Parathyroid adenoma (tissue), 2 donors: ENCODE results near the gene CEND1.

Source experiments
- H2AFZ ChIP-seq: fragments of 300-600 bp; sonication (generic); one replicate; pipeline ENCODE4 v1.7.0; 2017; ENCODE audit warnings: antibody characterized with exemption, mild to moderate bottlenecking
- H3K27ac ChIP-seq: fragments of 300-600 bp; sonication (generic); one replicate; pipeline ENCODE4 v1.7.0; 2017
- H3K27me3 ChIP-seq: fragments of 300-600 bp; sonication (generic); one replicate; pipeline ENCODE4 v1.7.0; 2017; ENCODE audit warnings: low read length; ENCODE audit not compliant: control insufficient read depth, insufficient read depth
- H3K36me3 ChIP-seq: fragments of 300-600 bp; sonication (generic); one replicate; pipeline ENCODE4 v1.7.0; 2017; ENCODE audit warnings: low read length; ENCODE audit not compliant: control insufficient read depth, insufficient read depth
- H3K4me1 ChIP-seq: fragments of 300-600 bp; sonication (generic); one replicate; pipeline ENCODE4 v1.7.0; 2017; ENCODE audit warnings: control low read depth
- H3K4me2 ChIP-seq: fragments of 300-600 bp; sonication (generic); one replicate; pipeline ENCODE4 v1.7.0; 2017; ENCODE audit warnings: low read length
- H3K4me3 ChIP-seq: fragments of 300-600 bp; sonication (generic); one replicate; pipeline ENCODE4 v1.7.0; 2017; ENCODE audit warnings: low read depth, low read length
- H3K79me2 ChIP-seq: fragments of 300-600 bp; sonication (generic); one replicate; pipeline ENCODE4 v1.7.0; 2017; ENCODE audit warnings: control low read depth
- H3K9ac ChIP-seq: fragments of 300-600 bp; sonication (generic); one replicate; pipeline ENCODE4 v1.7.0; 2017; ENCODE audit warnings: mild to moderate bottlenecking
- H3K9me3 ChIP-seq: fragments of 300-600 bp; sonication (generic); one replicate; pipeline ENCODE4 v1.7.0; 2017; ENCODE audit warnings: low read length; ENCODE audit not compliant: control insufficient read depth
- CTCF ChIP-seq: fragments of 300-600 bp; sonication (generic); IDR thresholded peaks from one replicate; pipeline ENCODE4 v1.7.0; 2017; ENCODE audit warnings: antibody characterized with exemption, mild to moderate bottlenecking
- donor health status: primary hyperparathyroidism.

CEND1 gene

DNA sequence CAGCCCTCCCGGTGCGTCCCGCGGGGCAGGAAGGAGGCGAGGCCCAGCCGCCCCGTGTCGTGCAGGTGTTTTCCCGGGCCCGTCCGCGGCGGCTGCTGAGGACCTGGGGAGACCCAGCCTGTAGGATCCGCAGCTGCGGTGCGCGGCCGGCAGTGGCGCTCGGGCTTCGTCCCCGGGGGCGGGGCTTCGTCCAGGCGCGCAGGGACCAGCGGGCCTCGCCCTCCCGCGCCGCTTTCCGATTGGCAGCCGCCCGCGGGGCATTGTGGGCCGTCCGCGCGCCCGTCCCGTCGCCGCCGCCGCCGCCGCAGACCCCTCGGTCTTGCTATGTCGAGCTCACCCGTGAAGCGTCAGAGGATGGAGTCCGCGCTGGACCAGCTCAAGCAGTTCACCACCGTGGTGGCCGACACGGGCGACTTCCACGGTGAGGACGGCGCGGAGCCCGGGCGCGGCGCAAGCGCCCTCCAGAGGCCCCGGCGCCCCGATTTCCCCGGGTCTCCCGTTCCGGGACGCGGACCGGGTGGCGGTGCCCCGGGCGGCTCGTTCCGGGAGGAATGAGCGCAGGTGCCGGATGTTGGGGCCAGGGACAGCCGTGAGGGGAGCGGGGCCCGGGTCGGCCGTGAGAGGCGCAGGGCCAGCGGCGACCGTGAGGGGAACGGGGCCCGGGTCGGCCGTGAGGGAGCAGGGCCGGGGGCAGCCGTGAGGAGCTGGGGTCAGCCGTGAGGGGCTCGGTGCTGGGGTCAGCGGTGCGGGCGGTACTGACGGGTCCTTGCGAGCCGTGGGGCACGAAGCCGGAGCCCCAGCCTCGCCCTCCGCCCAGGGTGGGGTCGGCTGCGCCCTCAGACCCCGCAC lies 42.5 kb downstream of the CEND1 start, which contains the start of gene TALDO1:
Gene TALDO1 (plus strand): TSS at position 307 of the 849 bp plus-strand sequence. CDS start 18 bp downstream, at position 325.
- Histone ChIP-seq H3K79me2 (peaks cover 2% of the 10 kb centered on the region), H3K9ac (no peak within 1 kb of the TSS), H2AFZ (peak within 1 kb of the TSS; percentile 86), H3K4me2 (peak within 1 kb of the TSS; percentile 78), H3K36me3 (no peaks in the 10 kb centered on the region), H3K4me1 (no peaks in the 10 kb centered on the region), H3K4me3 (peak within 1 kb of the TSS; percentile 65), H3K27me3 (no peaks in the 10 kb centered on the region), H3K27ac (no peak within 1 kb of the TSS), H3K9me3 (no peaks in the 10 kb centered on the region)
- peak; percentile 4 for TF ChIP-seq CTCF

- TF ChIP-seq CTCF = no peak
- Histone ChIP-seq H3K27ac (no peak overlapping the region), H2AFZ (peak overlapping the region; percentile 86), H3K27me3 (no peaks in the 10 kb centered on the region), H3K79me2 (no peaks in the 10 kb centered on the region), H3K4me3 (peak overlapping the region; percentile 65), H3K4me2 (peak overlapping the region; percentile 78), H3K9me3 (no peaks in the 10 kb centered on the region), H3K9ac (no peak overlapping the region), H3K36me3 (no peaks in the 10 kb centered on the region), H3K4me1 (no peaks in the 10 kb centered on the region)
Measured at GRCh38 chr11:746289-747157, 43.4 kb downstream of the CEND1 start.

- Histone ChIP-seq H3K9me3 (no peaks in the 10 kb centered on the region), H3K4me3 (no peak overlapping the region), H3K9ac (no peak overlapping the region), H3K27me3 (no peaks in the 10 kb centered on the region), H2AFZ (no peak overlapping the region), H3K4me1 (no peaks in the 10 kb centered on the region), H3K36me3 (no peaks in the 10 kb centered on the region), H3K4me2 (no peak overlapping the region), H3K27ac (no peak overlapping the region), H3K79me2 (no peaks in the 10 kb centered on the region)
- no peak for TF ChIP-seq CTCF
Measured at GRCh38 chr11:745428-745827, 44.5 kb downstream of the CEND1 start.

- Histone ChIP-seq H2AFZ (no peak overlapping the region), H3K4me3 (no peak overlapping the region), H3K36me3 (no peaks in the 10 kb centered on the region), H3K9ac (no peak overlapping the region), H3K4me2 (no peak overlapping the region), H3K4me1 (no peaks in the 10 kb centered on the region), H3K27ac (no peak overlapping the region), H3K79me2 (no peaks in the 10 kb centered on the region), H3K9me3 (no peaks in the 10 kb centered on the region), H3K27me3 (no peaks in the 10 kb centered on the region)
- TF ChIP-seq CTCF = no peak
Measured at GRCh38 chr11:742571-743201, 47.2 kb downstream of the CEND1 start.
